OCI-LY7 (cell line): ENCODE data around the gene SEMA5A. TPM values are rescaled to one million over a fixed set of nuclear protein-coding genes. Genes with fewer than 3 reads are reported as not detected.

Experiments
- BruUV-seq: library from RNA; stranded (reverse); fragments of 400-500 nt; replicated peaks from 2 replicates; lab custom pipeline; 2021; lab: Mats Ljungman, UMichigan
- CTCF ChIA-PET: fragments of 300-600 bp; sonication (Branson Sonifier 250); formaldehyde crosslinking; loops from one replicate; lab custom pipeline; 2022; ENCODE audit warnings: antibody characterized with exemption; ENCODE audit not compliant: unreplicated experiment; lab: Charles Lee
- POLR2A ChIA-PET: fragments of 300-600 bp; sonication (Branson Sonifier 250); formaldehyde crosslinking; loops from one replicate; lab custom pipeline; 2022; ENCODE audit warnings: antibody characterized with exemption; lab: Charles Lee
- DNase-seq: peaks from one replicate; pipeline ENCODE4 v3.0.0-alpha.2; 2015; ENCODE audit warnings: low spot score
- H2AFZ ChIP-seq: fragments of 200-600 bp; sonication (generic), shearing (Covaris generic); 2 replicates; pipeline ENCODE4 v1.6.1; 2014; ENCODE audit warnings: mild to moderate bottlenecking, antibody characterized with exemption, low read length, moderate library complexity
- H3K27ac ChIP-seq: fragments of 200-600 bp; sonication (generic); 2 replicates; pipeline ENCODE4 v1.5.1; 2014; ENCODE audit warnings: mixed run types, low read depth, mild to moderate bottlenecking, moderate library complexity, low read length, inconsistent platforms; ENCODE audit not compliant: poor library complexity, severe bottlenecking
- H3K36me3 ChIP-seq: fragments of 200-600 bp; sonication (generic); 2 replicates; pipeline ENCODE4 v1.6.1; 2014; ENCODE audit warnings: mild to moderate bottlenecking, antibody characterized with exemption, low read length, moderate library complexity, mixed read lengths; ENCODE audit not compliant: insufficient read depth
- H3K4me1 ChIP-seq: fragments of 200-600 bp; sonication (generic); 2 replicates; pipeline ENCODE4 v1.5.1; 2014; ENCODE audit warnings: mild to moderate bottlenecking, low read length; ENCODE audit not compliant: insufficient read depth, poor library complexity, severe bottlenecking
- H3K4me2 ChIP-seq: fragments of 200-600 bp; sonication (generic); 2 replicates; pipeline ENCODE4 v1.6.1; 2014; ENCODE audit warnings: mild to moderate bottlenecking, low read length
- H3K4me3 ChIP-seq: fragments of 200-600 bp; sonication (generic); 2 replicates; pipeline ENCODE4 v1.5.1; 2014; ENCODE audit warnings: mild to moderate bottlenecking, low read depth, low read length; ENCODE audit not compliant: poor library complexity, severe bottlenecking
- H3K79me2 ChIP-seq: fragments of 200-600 bp; sonication (generic); 2 replicates; pipeline ENCODE4 v1.6.1; 2016; ENCODE audit warnings: low read depth, mild to moderate bottlenecking, low read length, moderate library complexity, mixed read lengths; ENCODE audit not compliant: insufficient read depth
- H3K9me2 ChIP-seq: fragments of 200-600 bp; sonication (generic); 2 replicates; pipeline ENCODE4 v1.6.1; 2016; ENCODE audit warnings: mild to moderate bottlenecking, low read length, mixed read lengths; ENCODE audit not compliant: insufficient read depth
- H3K9me3 ChIP-seq: fragments of 200-600 bp; sonication (generic); 2 replicates; pipeline ENCODE4 v1.6.1; 2014; ENCODE audit warnings: mild to moderate bottlenecking, mixed run types, low read length, mixed read lengths
- H4K20me1 ChIP-seq: fragments of 200-600 bp; sonication (generic); 2 replicates; pipeline ENCODE4 v1.6.1; 2014; ENCODE audit warnings: mild to moderate bottlenecking, antibody characterized with exemption, low read length, moderate library complexity, mixed read lengths; ENCODE audit not compliant: insufficient read depth
- EZH2phosphoT487 ChIP-seq: fragments of 200-600 bp; sonication (generic); IDR thresholded peaks from 2 replicates; pipeline ENCODE4 v1.6.1; 2018; ENCODE audit warnings: low read depth, borderline replicate concordance, mild to moderate bottlenecking, mixed run types, antibody characterized with exemption, low read length, moderate library complexity, mixed read lengths
- intact Hi-C: fragments of 100-400 bp; cut with micrococcal nuclease; formaldehyde crosslinking; loops from one replicate; pipeline ENCODE4 v1.10.0; 2022; ENCODE audit not compliant: unreplicated experiment
- total RNA-seq, 2 experiments: library from RNA; depleted of rRNA in 1 of 2; stranded (reverse); fragments of >200 nt in 1 of 2; shearing (Covaris generic) in 1 of 2; gene quantifications; 2 replicates each; pipeline ENCODE4 v1.2.3, GENCODE V29; 2014 to 2022
- TF ChIP-seq, protein P1 (sequence below): fragments of 200-600 bp; sonication (generic); conservative IDR thresholded peaks from 2 replicates; pipeline ENCODE4 v1.5.1; 2014; ENCODE audit warnings: mild to moderate bottlenecking, antibody characterized with exemption, low read length, moderate library complexity, mixed read lengths

SEMA5A gene
- total RNA-seq, 2 experiments from 2014 or later, result not detected

DNA sequence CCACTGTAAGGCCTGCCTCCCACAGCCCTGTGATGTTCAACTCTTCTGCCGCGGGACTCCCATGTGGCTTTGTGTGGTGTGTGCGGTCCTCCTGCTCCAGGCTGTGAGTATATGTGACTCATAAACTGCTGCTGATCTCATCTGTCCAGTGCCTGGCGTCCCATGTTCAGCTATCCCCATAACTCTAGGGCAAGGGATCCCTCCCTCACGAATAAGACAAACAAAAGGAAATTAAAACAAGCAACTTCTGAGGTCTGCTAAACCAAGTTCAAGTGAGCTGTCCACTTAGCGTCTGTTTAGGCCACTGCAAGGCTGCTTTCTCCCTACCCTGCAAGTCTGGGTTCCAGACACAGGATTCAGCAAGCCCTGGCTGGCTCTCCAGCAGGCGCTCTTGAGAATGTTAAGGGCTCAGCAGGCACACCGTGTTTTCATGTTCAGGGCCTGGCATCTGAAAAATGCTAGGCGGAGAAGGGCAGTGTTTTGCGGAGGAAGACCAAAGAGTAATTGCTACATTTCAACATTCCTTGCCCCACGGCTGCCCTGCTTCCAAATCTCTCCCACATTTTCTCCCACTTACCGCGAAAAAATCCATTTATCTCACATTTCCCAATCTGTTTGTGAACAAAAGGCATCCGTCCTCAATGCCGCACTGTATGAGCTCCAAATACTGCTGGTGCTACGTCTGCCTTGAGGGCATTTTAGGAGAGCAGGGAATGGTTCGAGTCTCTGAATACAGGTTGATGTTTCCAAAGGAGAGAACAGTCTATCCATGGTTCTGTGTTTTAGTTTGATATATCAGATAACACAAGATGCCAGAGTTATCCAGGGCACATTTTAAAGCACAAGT lies 280.2 kb downstream of the SEMA5A start:
- Histone ChIP-seq H3K4me2 (no peak overlapping the region), H3K9me3 (no peaks in the 10 kb centered on the region), H4K20me1 (no peaks in the 10 kb centered on the region), H3K4me1 (no peaks in the 10 kb centered on the region), H3K4me3 (no peak overlapping the region), H3K79me2 (no peaks in the 10 kb centered on the region), H2AFZ (no peak overlapping the region), H3K27ac (no peak overlapping the region), H3K36me3 (no peaks in the 10 kb centered on the region), H3K9me2 (no peaks in the 10 kb centered on the region)
- no peak for DNase-seq
- BruUV-seq, result no TSS peak
- ChIA-PET CTCF (no interaction called here), POLR2A (no interaction called here)
- intact Hi-C loops, result no loop called here
- TF ChIP-seq EZH2phosphoT487, result no peak
- TF ChIP-seq, protein P1, sequence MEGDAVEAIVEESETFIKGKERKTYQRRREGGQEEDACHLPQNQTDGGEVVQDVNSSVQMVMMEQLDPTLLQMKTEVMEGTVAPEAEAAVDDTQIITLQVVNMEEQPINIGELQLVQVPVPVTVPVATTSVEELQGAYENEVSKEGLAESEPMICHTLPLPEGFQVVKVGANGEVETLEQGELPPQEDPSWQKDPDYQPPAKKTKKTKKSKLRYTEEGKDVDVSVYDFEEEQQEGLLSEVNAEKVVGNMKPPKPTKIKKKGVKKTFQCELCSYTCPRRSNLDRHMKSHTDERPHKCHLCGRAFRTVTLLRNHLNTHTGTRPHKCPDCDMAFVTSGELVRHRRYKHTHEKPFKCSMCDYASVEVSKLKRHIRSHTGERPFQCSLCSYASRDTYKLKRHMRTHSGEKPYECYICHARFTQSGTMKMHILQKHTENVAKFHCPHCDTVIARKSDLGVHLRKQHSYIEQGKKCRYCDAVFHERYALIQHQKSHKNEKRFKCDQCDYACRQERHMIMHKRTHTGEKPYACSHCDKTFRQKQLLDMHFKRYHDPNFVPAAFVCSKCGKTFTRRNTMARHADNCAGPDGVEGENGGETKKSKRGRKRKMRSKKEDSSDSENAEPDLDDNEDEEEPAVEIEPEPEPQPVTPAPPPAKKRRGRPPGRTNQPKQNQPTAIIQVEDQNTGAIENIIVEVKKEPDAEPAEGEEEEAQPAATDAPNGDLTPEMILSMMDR, result no peak

DNA sequence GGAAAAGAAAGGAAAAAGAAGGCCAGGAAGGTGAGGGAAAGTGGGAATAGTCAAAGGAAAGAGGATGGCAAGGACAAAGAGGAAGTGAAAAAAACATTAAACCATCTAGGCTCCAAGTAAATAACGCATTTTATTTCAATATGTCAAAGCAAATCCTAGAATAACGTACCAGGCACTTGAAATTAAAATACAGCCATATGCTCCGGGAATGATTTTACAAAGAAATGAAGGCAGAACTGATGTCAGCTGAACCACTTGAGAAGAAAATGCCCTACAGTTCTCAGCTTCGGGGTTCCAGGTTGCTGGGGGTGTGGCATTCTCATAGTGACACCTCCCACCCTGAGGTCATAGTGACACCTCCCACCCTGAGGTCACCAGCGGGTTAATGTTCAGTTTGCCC lies 281.6 kb downstream of the SEMA5A start:
- H3K4me2 ChIP-seq, result no peak overlapping the region
- no peak for DNase-seq
- no peak overlapping the region for H2AFZ ChIP-seq
- no peak for TF ChIP-seq EZH2phosphoT487
- TF ChIP-seq, protein P1, result no peak
- H4K20me1 ChIP-seq, result no peaks in the 10 kb centered on the region
- H3K9me3 ChIP-seq, result no peaks in the 10 kb centered on the region
- CTCF ChIA-PET, result no interaction called here
- no peaks in the 10 kb centered on the region for H3K79me2 ChIP-seq
- H3K36me3 ChIP-seq, result no peaks in the 10 kb centered on the region
- no peak overlapping the region for H3K4me3 ChIP-seq
- H3K4me1 ChIP-seq, result no peaks in the 10 kb centered on the region
- H3K27ac ChIP-seq, result no peak overlapping the region
- H3K9me2 ChIP-seq, result no peaks in the 10 kb centered on the region
- no TSS peak for BruUV-seq
- POLR2A ChIA-PET, result no interaction called here
- intact Hi-C loops, result no loop called here

DNA sequence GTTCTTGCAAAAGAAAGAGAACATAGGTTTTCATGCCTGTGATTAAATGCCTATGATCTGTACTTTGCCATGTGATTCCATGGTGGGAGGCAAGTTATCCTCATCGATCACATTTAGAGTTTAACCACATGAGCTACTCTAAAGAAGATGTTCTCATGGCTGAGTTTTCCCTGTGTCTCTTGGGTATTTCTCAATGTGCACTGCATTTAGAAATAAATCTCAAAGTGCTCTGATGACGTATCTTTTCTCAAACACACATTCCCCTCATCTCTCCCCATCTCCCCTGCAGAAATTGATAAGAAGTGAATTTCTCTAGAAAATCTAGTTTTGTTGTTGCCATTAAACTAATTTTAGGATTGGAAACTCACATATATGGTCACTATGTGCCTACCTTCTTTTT lies 282.2 kb downstream of the SEMA5A start:
- TF ChIP-seq, protein P1, result no peak
- intact Hi-C loops, result no loop called here
- POLR2A ChIA-PET, result no interaction called here

More for the DNA sequence above, 282.2 kb downstream of the SEMA5A start:
- H3K9me2 ChIP-seq, result no peaks in the 10 kb centered on the region
- no peak overlapping the region for H2AFZ ChIP-seq
- no peaks in the 10 kb centered on the region for H3K36me3 ChIP-seq
- H3K9me3 ChIP-seq, result no peaks in the 10 kb centered on the region
- H3K79me2 ChIP-seq, result no peaks in the 10 kb centered on the region
- no peaks in the 10 kb centered on the region for H4K20me1 ChIP-seq
- DNase-seq, result no peak
- no peaks in the 10 kb centered on the region for H3K4me1 ChIP-seq
- no peak overlapping the region for H3K4me3 ChIP-seq
- CTCF ChIA-PET, result no interaction called here
- H3K27ac ChIP-seq, result no peak overlapping the region
- no TSS peak for BruUV-seq
- no peak overlapping the region for H3K4me2 ChIP-seq
